Vagina (tissue), 2 donors: Measurements from ENCODE around the gene STK26.

Experiments
- POLR2A ChIP-seq, 2 donors: fragments of 450-650 bp; IDR thresholded peaks; one replicate each; pipeline ENCODE4 v1.6.1; 2017; ENCODE audit warnings: antibody characterized with exemption in 2 of 2, mild to moderate bottlenecking in 2 of 2, moderate library complexity in 2 of 2
- TF ChIP-seq, protein P1 (sequence below), 3 experiments: fragments of 450-650 bp in 2 of 3; fragments of 200-600 bp in 1 of 3; sonication (generic) in 1 of 3; IDR thresholded peaks; one replicate each; pipeline ENCODE4 v1.5.1; 2017 to 2019; ENCODE audit warnings: antibody characterized with exemption in 3 of 3, mild to moderate bottlenecking in 2 of 3, moderate library complexity in 2 of 3

DNA sequence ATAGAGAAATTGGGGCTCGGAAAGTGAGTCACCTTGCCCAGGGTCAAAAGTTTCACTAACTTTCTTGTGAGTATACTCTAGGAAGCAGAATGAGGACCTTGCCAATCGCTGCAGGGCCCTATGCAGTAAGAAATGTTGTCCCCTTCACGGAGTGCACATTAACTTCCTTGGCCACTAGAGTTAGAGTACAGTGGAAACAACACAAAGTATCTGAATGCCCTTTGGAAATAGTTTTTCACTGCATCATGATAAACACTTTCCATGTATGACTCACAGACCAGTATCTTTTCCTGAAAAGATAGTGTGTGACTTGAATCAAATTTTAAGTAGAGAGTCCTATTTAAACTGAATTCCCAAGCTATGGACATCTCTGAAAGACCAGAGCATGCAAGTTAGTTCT lies 45.5 kb upstream of the STK26 start:
- TF ChIP-seq, protein P1, sequence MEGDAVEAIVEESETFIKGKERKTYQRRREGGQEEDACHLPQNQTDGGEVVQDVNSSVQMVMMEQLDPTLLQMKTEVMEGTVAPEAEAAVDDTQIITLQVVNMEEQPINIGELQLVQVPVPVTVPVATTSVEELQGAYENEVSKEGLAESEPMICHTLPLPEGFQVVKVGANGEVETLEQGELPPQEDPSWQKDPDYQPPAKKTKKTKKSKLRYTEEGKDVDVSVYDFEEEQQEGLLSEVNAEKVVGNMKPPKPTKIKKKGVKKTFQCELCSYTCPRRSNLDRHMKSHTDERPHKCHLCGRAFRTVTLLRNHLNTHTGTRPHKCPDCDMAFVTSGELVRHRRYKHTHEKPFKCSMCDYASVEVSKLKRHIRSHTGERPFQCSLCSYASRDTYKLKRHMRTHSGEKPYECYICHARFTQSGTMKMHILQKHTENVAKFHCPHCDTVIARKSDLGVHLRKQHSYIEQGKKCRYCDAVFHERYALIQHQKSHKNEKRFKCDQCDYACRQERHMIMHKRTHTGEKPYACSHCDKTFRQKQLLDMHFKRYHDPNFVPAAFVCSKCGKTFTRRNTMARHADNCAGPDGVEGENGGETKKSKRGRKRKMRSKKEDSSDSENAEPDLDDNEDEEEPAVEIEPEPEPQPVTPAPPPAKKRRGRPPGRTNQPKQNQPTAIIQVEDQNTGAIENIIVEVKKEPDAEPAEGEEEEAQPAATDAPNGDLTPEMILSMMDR (IDR thresholded peaks at IDR 0.05), result no peak
- TF ChIP-seq POLR2A (IDR thresholded peaks at IDR 0.05), result no peak
